Activated T-helper 1 cell treated with anti-CD3 and anti-CD28 coated beads, Interleukin-12 subunit alpha, Interleukin-12 subunit beta, Interleukin-2, Interleukin-4 antibody, amounts not matched to agents 30 ng/mL and 10 ng/mL and 1 ng/mL, durations not matched to agents 14 hours and 24 hours and 36 hours (primary cell): ENCODE data around the gene B4GALT2. TPM values are rescaled to one million over a fixed set of nuclear protein-coding genes. Genes with fewer than 3 reads are reported as not detected.

ENCODE experiments used
- DNase-seq: peaks from one replicate; pipeline ENCODE4 v3.0.0; 2021; ENCODE audit warnings: low spot score
- H3K27ac Mint-ChIP-seq: one replicate; pipeline ENCODE4 v1.8.0; 2021; ENCODE audit warnings: mild to moderate bottlenecking, mixed read lengths
- H3K27me3 Mint-ChIP-seq: one replicate; pipeline ENCODE4 v1.8.0; 2022; ENCODE audit warnings: mild to moderate bottlenecking, moderate library complexity, mixed read lengths; ENCODE audit not compliant: insufficient read depth
- H3K36me3 Mint-ChIP-seq: one replicate; pipeline ENCODE4 v1.8.0; 2021; ENCODE audit warnings: low read depth, mixed read lengths
- H3K4me1 Mint-ChIP-seq: one replicate; pipeline ENCODE4 v1.8.0; 2021; ENCODE audit warnings: low read depth, mixed read lengths
- H3K4me3 Mint-ChIP-seq: one replicate; pipeline ENCODE4 v1.8.0; 2021; ENCODE audit warnings: mild to moderate bottlenecking, moderate library complexity, mixed read lengths
- H3K9me3 Mint-ChIP-seq: one replicate; pipeline ENCODE4 v1.8.0; 2021; ENCODE audit warnings: mixed read lengths
- intact Hi-C: fragments of 100-400 bp; cut with micrococcal nuclease; formaldehyde crosslinking; loops from one replicate; pipeline ENCODE4 v1.15.1; 2024
- total RNA-seq: library from RNA; stranded (reverse); gene quantifications from 2 replicates; pipeline ENCODE4 v1.2.3, GENCODE V29; 2022

The B4GALT2 gene
- 51.2 and 51.3 TPM in 2 replicates for total RNA-seq

GRCh38 chr1:43978551-43979260, at the start of gene B4GALT2:
Gene B4GALT2 (plus strand): TSS chr1:43979210. CDS start chr1:43981161, 1,951 bp downstream.
- intact Hi-C loops, result loop anchor here (10.0 kb wide), 1 partner anchor 614 kb away; the partner anchor contains the start of gene ELOVL1
- peak within 1 kb of the TSS; percentile 86 for H3K27ac Mint-ChIP-seq
- peak; percentile 30 for DNase-seq
- H3K27me3 Mint-ChIP-seq, result peaks cover 1% of the 10 kb centered on the region
- H3K4me3 Mint-ChIP-seq, result peak within 1 kb of the TSS; percentile 90
- peaks cover 51% of the 10 kb centered on the region for H3K4me1 Mint-ChIP-seq
- no peaks in the 10 kb centered on the region for H3K9me3 Mint-ChIP-seq
- peaks cover 31% of the 10 kb centered on the region for H3K36me3 Mint-ChIP-seq

GRCh38 chr1:43930168-43930948, 48.7 kb upstream of the B4GALT2 start:
- DNase-seq, result no peak
- Mint-ChIP-seq H3K27ac (no peak overlapping the region), H3K27me3 (peaks cover 12% of the 10 kb centered on the region), H3K4me1 (peaks cover 8% of the 10 kb centered on the region), H3K4me3 (no peak overlapping the region), H3K36me3 (peaks cover 3% of the 10 kb centered on the region), H3K9me3 (no peaks in the 10 kb centered on the region)
- intact Hi-C loops, result loop anchor here (5.0 kb wide), 1 partner anchor 117 kb away; no protein-coding TSS in a partner anchor

GRCh38 chr1:43930949-43931275, 48.1 kb upstream of the B4GALT2 start:
- Mint-ChIP-seq H3K27me3 (peaks cover 14% of the 10 kb centered on the region), H3K27ac (no peak overlapping the region), H3K9me3 (no peaks in the 10 kb centered on the region), H3K4me1 (peaks cover 8% of the 10 kb centered on the region), H3K4me3 (no peak overlapping the region), H3K36me3 (peaks cover 3% of the 10 kb centered on the region)
- intact Hi-C loops, result loop anchor here (5.0 kb wide), 1 partner anchor 116 kb away; no protein-coding TSS in a partner anchor
- DNase-seq, result no peak

GRCh38 chr1:43931711-43932660, 47.0 kb upstream of the B4GALT2 start:
- Mint-ChIP-seq H3K27ac (no peak overlapping the region), H3K4me1 (peaks cover 8% of the 10 kb centered on the region), H3K4me3 (no peak overlapping the region), H3K27me3 (peaks cover 14% of the 10 kb centered on the region), H3K36me3 (peaks cover 3% of the 10 kb centered on the region), H3K9me3 (no peaks in the 10 kb centered on the region)
- no peak for DNase-seq
- intact Hi-C loops, result loop anchor here (5.0 kb wide), 1 partner anchor 115 kb away; no protein-coding TSS in a partner anchor

GRCh38 chr1:43932786-43933385, 46.1 kb upstream of the B4GALT2 start:
- Mint-ChIP-seq H3K27me3 (peaks cover 14% of the 10 kb centered on the region), H3K36me3 (peaks cover 5% of the 10 kb centered on the region), H3K4me1 (peaks cover 8% of the 10 kb centered on the region), H3K9me3 (no peaks in the 10 kb centered on the region), H3K27ac (no peak overlapping the region), H3K4me3 (no peak overlapping the region)
- intact Hi-C loops, result loop anchor here (5.0 kb wide), 1 partner anchor 114 kb away; no protein-coding TSS in a partner anchor
- DNase-seq, result no peak

GRCh38 chr1:43933386-43934100, 45.5 kb upstream of the B4GALT2 start, which contains the start of gene ARTN:
Gene ARTN (plus strand): TSS chr1:43933801. CDS start chr1:43935657, 1,856 bp downstream.
- Mint-ChIP-seq H3K27me3 (peaks cover 14% of the 10 kb centered on the region), H3K4me1 (peaks cover 8% of the 10 kb centered on the region), H3K36me3 (peaks cover 9% of the 10 kb centered on the region), H3K27ac (no peak within 1 kb of the TSS), H3K4me3 (no peak within 1 kb of the TSS), H3K9me3 (no peaks in the 10 kb centered on the region)
- DNase-seq, result no peak
- intact Hi-C loops, result loop anchor here (1.0 to 5.0 kb wide), 5 partner anchors 13 to 707 kb away; partner anchors contain the start of gene IPO13

- H3K27me3 Mint-ChIP-seq, result peaks cover 14% of the 10 kb centered on the region
- peak; percentile 32 for DNase-seq
- H3K9me3 Mint-ChIP-seq, result no peaks in the 10 kb centered on the region
- H3K27ac Mint-ChIP-seq, result no peak overlapping the region
- H3K4me1 Mint-ChIP-seq, result peaks cover 8% of the 10 kb centered on the region
- H3K36me3 Mint-ChIP-seq, result peaks cover 9% of the 10 kb centered on the region
- H3K4me3 Mint-ChIP-seq, result no peak overlapping the region
- intact Hi-C loops, result loop anchor here (1.0 to 5.0 kb wide), 5 partner anchors 12 to 708 kb away; partner anchors contain the start of gene IPO13
Measured at GRCh38 chr1:43934101-43934985, 44.7 kb upstream of the B4GALT2 start.

- H3K27ac Mint-ChIP-seq, result no peak overlapping the region
- H3K36me3 Mint-ChIP-seq, result peaks cover 9% of the 10 kb centered on the region
- intact Hi-C loops, result loop anchor here (1.0 to 5.0 kb wide), 5 partner anchors 11 to 708 kb away; partner anchors contain the start of gene IPO13
- no peak for DNase-seq
- peaks cover 14% of the 10 kb centered on the region for H3K4me1 Mint-ChIP-seq
- no peaks in the 10 kb centered on the region for H3K9me3 Mint-ChIP-seq
- peaks cover 14% of the 10 kb centered on the region for H3K27me3 Mint-ChIP-seq
- no peak overlapping the region for H3K4me3 Mint-ChIP-seq
Measured at GRCh38 chr1:43934986-43935324, 44.1 kb upstream of the B4GALT2 start.

GRCh38 chr1:43935711-43936427, 43.1 kb upstream of the B4GALT2 start:
- Mint-ChIP-seq H3K4me3 (no peak overlapping the region), H3K36me3 (peaks cover 9% of the 10 kb centered on the region)
- intact Hi-C loops, result loop anchor here (2.0 kb wide), 1 partner anchor 709 kb away; no protein-coding TSS in a partner anchor

GRCh38 chr1:43936431-43937151, 42.4 kb upstream of the B4GALT2 start:
- Mint-ChIP-seq H3K36me3 (peaks cover 9% of the 10 kb centered on the region), H3K27me3 (peaks cover 14% of the 10 kb centered on the region), H3K9me3 (no peaks in the 10 kb centered on the region), H3K4me3 (peak overlapping the region; percentile 57), H3K4me1 (peaks cover 15% of the 10 kb centered on the region), H3K27ac (no peak overlapping the region)
- no peak for DNase-seq
- intact Hi-C loops, result no loop called here

More at GRCh38 chr1:43935711-43936427, 43.1 kb upstream of the B4GALT2 start:
- H3K27me3 Mint-ChIP-seq, result peaks cover 14% of the 10 kb centered on the region
- H3K27ac Mint-ChIP-seq, result no peak overlapping the region
- H3K9me3 Mint-ChIP-seq, result no peaks in the 10 kb centered on the region
- no peak for DNase-seq
- peaks cover 15% of the 10 kb centered on the region for H3K4me1 Mint-ChIP-seq
